Vagina (tissue), 2 donors: ENCODE data around the gene AGAP5. TPM values are rescaled to one million over a fixed set of nuclear protein-coding genes. Genes with fewer than 3 reads are reported as not detected.
"Not testable (repeated sequence)": the region's sequence is repeated elsewhere in the genome, so short reads cannot be mapped to it uniquely, and the experiment has no call there.

Experiments used
- DNase-seq, 2 donors: peaks; one replicate each; pipeline ENCODE4 v3.0.0-alpha.2; 2017; ENCODE audit errors: extremely low spot score in 2 of 2
- H3K27ac ChIP-seq: fragments of 200-600 bp; sonication (generic); one replicate; pipeline ENCODE4 v1.5.1; 2019
- H3K27me3 ChIP-seq: fragments of 200-600 bp; sonication (generic); one replicate; pipeline ENCODE4 v1.5.1; 2019
- H3K36me3 ChIP-seq, 2 donors: fragments of 200-600 bp; sonication (generic); one replicate each; pipeline ENCODE4 v1.5.1; 2017 to 2019
- H3K4me1 ChIP-seq: fragments of 200-600 bp; sonication (generic); one replicate; pipeline ENCODE4 v1.5.1; 2019
- H3K4me3 ChIP-seq, 2 donors: fragments of 200-600 bp; sonication (generic); 1 replicate in 1 of 2; 2 replicates in 1 of 2; pipeline ENCODE4 v1.5.1; 2016 to 2019
- H3K9me3 ChIP-seq: fragments of 200-600 bp; sonication (generic); one replicate; pipeline ENCODE4 v1.5.1; 2019
- intact Hi-C: fragments of 100-400 bp; cut with DNase I; formaldehyde crosslinking; loops from one replicate; pipeline ENCODE4 v1.15.1; 2023
- total RNA-seq: library from RNA; depleted of rRNA; stranded (reverse); fragments of >200 nt; gene quantifications from one replicate; pipeline ENCODE4 v1.2.3, GENCODE V29; 2016

Gene AGAP5
- total RNA-seq, 1 donor from 2014 or later = 5.4 TPM

DNA sequence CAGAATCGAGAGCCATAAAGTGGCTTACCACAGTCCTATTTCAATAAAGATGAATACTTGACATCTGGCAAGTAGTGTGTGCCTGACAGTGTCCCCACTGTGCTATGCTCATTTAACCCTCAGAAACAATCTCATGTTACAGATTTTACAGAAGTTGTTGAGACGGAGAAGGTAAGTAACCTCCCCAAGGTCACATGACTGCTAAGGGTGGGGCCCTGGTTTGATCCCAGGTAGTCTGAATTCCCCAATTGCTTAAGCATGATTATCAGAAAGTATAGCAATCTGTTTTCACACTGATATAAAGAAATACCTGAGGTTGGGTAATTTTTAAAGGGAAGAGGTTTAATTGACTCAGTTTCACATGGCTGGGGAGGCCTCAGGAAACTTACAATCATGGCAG lies 910 bp upstream of the AGAP5 start:
- DNase-seq, H3K36me3 ChIP-seq, H3K27me3 ChIP-seq, intact Hi-C loops, H3K27ac ChIP-seq, H3K4me1 ChIP-seq, H3K4me3 ChIP-seq, H3K9me3 ChIP-seq: not testable (repeated sequence)

GRCh38 chr10:73695302-73695701 lies 2.6 kb downstream of the AGAP5 start:
- H3K36me3 ChIP-seq, H3K27me3 ChIP-seq, H3K4me1 ChIP-seq, DNase-seq, H3K27ac ChIP-seq, H3K4me3 ChIP-seq, intact Hi-C loops, H3K9me3 ChIP-seq: not testable (repeated sequence)

- H3K27me3 ChIP-seq, H3K4me1 ChIP-seq, intact Hi-C loops, H3K9me3 ChIP-seq, H3K36me3 ChIP-seq, DNase-seq, H3K27ac ChIP-seq, H3K4me3 ChIP-seq: not testable (repeated sequence)
These were observed 7.2 kb downstream of the AGAP5 start for GRCh38 chr10:73690755-73691154.

- H3K27me3 ChIP-seq, H3K36me3 ChIP-seq, intact Hi-C loops, H3K9me3 ChIP-seq, H3K4me3 ChIP-seq, DNase-seq, H3K27ac ChIP-seq, H3K4me1 ChIP-seq: not testable (repeated sequence)
These were observed 8.3 kb downstream of the AGAP5 start for GRCh38 chr10:73689596-73689995.

DNA sequence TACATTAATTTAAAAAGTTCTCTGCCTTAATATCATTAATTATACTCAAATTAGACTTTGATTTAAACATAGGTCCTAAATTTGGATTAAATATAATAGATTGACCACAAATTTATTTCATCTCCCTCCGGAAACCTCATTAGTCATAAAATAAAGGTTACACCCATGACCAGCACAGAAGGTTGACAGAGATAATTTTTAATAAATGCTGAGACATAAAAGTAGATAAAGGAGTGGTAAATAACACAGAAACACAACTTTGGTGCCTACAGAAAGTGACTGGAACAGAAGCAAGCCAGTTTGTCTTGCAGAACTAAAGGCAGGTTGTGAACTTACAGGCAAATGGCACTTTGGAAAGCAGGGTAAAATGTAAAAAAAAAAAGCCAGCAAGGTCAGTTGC lies 10.3 kb downstream of the AGAP5 start:
- H3K36me3 ChIP-seq, intact Hi-C loops, H3K27me3 ChIP-seq, H3K4me1 ChIP-seq, H3K9me3 ChIP-seq, H3K27ac ChIP-seq, H3K4me3 ChIP-seq, DNase-seq: not testable (repeated sequence)

DNA sequence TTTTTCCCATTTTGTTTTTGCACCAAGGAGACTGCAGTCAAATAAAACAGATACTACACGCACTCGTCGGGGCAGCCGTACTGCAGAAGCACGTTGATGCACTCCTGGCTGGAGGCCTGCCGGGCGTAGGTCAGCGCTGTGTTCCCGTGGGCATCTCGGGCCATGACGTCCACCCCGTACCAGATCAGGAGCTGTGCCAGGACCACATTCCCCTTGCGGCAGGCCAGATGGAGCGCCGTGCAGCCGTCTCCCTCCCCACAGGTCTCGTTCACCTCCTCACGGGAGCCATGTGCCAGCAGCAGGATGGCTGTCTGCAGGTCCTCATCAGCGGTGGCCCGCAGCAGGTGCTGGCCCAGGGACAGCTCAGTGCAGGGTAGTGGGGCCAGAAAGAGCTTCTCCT lies 23.4 kb downstream of the AGAP5 start:
- H3K4me3 ChIP-seq, H3K27ac ChIP-seq, H3K4me1 ChIP-seq, H3K9me3 ChIP-seq, DNase-seq, H3K27me3 ChIP-seq, H3K36me3 ChIP-seq, intact Hi-C loops: not testable (repeated sequence)

GRCh38 chr10:73668378-73668777 lies 29.5 kb downstream of the AGAP5 start:
- DNase-seq, H3K4me3 ChIP-seq, H3K27me3 ChIP-seq, H3K36me3 ChIP-seq, H3K9me3 ChIP-seq, intact Hi-C loops, H3K4me1 ChIP-seq, H3K27ac ChIP-seq: not testable (repeated sequence)

- intact Hi-C loops, H3K4me1 ChIP-seq, H3K27me3 ChIP-seq, H3K4me3 ChIP-seq, H3K9me3 ChIP-seq, DNase-seq, H3K27ac ChIP-seq, H3K36me3 ChIP-seq: not testable (repeated sequence)
These were observed 31.6 kb downstream of the AGAP5 start for GRCh38 chr10:73666153-73666809.

DNA sequence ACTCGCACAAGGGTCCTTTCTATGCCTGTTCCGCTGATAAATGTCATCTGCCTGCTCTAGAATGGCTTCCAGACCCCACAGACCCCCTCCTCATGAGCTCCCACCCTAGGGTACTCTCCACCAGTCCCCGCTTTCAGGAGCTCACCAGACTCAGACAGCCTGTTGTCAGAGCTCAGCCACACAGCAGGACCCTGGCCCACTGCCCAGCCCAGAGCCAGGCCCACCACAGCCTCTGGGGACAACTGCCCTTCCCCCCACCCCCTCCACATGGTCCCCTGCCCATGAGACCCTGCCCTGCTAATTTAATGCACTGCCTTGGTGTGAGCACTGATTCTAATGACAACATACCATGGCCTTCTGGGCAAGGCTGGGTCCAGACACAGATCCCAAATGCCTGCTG lies 32.3 kb downstream of the AGAP5 start:
- H3K4me3 ChIP-seq, H3K36me3 ChIP-seq, H3K27me3 ChIP-seq, H3K9me3 ChIP-seq, H3K4me1 ChIP-seq, DNase-seq, H3K27ac ChIP-seq, intact Hi-C loops: not testable (repeated sequence)

DNA sequence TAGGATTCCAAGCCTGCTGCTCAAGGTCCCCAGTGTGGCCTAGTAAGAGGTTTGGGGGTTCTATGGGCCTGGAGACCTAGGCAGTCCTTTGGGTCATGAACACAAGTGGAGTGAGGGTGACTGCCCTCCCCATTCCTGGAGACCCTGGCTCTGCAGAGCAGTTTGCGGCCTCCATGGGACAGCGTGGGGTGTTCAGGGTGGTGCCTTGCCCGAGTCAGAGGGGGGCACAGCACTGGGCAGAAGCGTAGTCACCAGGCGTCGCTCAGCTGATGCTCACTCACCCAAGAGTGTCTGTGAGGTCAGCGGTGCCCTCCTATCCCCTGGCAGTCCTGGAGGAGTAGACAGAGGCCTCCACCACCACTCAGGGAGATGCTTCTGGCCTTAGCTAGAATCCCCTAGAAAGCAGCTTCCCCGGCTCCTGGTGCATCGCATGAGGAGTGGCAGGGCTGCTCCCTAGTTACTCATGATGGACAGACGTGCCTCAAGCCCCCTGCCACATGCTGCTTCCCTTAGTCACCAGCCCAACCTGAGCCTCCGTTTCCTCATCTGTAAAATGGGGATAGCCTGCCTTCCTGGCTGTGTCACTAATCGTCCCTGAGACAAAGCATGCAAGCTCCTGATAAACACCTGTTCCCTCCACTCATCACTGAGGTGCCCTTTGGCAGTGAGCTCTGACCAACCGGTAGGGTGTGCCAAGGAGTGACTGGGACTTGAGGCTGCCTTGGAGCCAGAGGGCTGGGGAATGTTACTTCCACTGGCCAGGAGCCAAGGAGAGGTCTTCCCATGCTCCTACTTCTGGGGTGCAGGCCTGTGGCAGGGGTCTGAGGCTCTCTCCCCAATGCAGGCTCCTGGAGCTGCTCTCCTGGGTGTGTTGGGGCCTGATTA lies 33.5 kb downstream of the AGAP5 start:
- H3K27me3 ChIP-seq, H3K4me1 ChIP-seq, intact Hi-C loops, H3K9me3 ChIP-seq, H3K36me3 ChIP-seq, H3K27ac ChIP-seq, H3K4me3 ChIP-seq, DNase-seq: not testable (repeated sequence)

GRCh38 chr10:73663621-73664020 lies 34.3 kb downstream of the AGAP5 start:
- H3K27me3 ChIP-seq, H3K27ac ChIP-seq, H3K4me3 ChIP-seq, H3K9me3 ChIP-seq, H3K36me3 ChIP-seq, H3K4me1 ChIP-seq, intact Hi-C loops, DNase-seq: not testable (repeated sequence)

GRCh38 chr10:73662705-73663104 lies 35.2 kb downstream of the AGAP5 start:
- H3K4me3 ChIP-seq, H3K27ac ChIP-seq, H3K4me1 ChIP-seq, H3K27me3 ChIP-seq, H3K36me3 ChIP-seq, intact Hi-C loops, DNase-seq, H3K9me3 ChIP-seq: not testable (repeated sequence)
